GM03348 (cell line): ENCODE measurements around the gene GZMM.
"Not testable (repeated sequence)": the region's sequence is repeated elsewhere in the genome, so short reads cannot be mapped to it uniquely, and the experiment has no call there.

ENCODE experiments used
- DNase-seq: peaks from one replicate; pipeline ENCODE4 v3.0.0; 2012; ENCODE audit warnings: low spot score

Gene GZMM

DNA sequence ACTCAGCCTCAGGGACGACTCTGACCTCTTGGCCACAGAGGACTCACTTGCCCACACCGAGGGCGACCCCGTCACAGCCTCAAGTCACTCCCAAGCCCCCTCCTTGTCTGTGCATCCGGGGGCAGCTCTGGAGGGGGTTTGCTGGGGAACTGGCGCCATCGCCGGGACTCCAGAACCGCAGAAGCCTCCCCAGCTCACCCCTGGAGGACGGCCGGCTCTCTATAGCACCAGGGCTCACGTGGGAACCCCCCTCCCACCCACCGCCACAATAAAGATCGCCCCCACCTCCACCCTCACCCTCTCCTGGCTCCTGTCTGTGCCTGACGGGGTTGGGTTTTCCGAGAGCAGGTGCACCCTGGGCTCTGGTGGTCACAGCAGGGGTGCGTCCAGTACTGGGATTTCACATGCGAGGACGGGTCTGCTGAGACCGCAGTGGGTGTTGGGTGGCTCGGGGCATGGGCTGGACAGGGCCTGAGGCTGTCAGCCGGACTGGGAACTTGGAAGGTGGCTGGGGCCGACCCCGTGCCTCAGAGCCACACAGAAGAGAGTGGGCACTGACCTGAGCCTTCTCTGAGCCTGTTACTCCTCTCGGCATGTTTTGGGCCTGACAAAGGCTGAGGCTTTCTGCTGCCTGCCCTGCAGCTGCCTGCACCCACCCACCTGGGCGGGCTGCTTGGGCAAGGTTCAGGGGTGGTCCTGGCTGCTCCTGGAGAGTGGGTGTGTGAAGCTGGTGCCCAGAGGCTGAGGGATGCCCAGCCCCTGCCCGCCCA, 39.5 kb downstream of the GZMM start:
- DNase-seq, result no peak

GRCh38 chr19:583968-584239, 40.1 kb downstream of the GZMM start:
- DNase-seq, result no peak

GRCh38 chr19:584240-585001, 40.6 kb downstream of the GZMM start:
- peak; percentile 83 for DNase-seq

DNA sequence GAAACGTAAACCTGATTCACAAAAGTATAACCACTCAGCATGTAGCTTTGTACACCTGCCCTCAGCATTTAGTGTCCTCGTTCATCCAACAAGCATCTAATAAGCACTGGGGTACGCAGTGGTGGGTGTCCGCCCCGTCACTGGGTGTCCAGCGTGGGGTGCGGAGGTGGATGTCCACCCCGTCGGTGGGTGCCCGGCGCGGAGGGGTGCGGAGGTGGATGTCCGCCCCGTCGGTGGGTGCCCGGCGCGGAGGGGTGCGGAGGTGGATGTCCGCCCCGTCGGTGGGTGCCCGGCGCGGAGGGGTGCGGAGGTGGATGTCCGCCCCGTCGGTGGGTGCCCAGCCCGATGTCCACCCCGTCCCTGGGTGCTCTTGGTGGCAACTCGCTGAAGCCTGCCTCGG, 41.3 kb downstream of the GZMM start:
- not testable (repeated sequence) for DNase-seq

DNA sequence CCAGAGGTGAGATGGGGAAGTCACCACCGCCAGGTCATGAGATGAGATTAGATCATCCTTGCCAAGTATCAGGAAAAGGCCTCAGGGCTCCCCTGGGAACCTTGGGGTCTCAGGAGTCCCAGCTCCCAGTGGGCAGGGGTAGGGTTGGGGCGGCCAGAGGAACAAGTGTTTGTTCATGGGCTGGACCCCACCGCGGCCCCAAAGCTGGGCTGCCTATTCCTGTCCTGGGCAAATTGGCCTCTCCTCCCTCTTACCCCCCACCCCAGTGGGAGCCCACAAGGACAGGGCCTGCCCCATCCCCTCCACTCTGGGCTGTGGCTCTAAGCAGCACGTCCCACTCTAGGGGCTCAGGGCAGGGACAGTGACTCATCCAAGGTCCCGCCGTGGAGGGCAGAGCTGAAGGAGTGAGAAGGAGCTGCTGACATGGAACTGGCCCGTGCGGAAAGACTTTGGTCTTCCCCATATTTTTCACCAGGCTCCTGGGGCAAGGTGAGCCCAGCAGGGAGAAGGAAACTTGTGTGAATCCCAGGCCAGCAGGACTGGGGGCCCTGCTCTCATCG, 41.8 kb downstream of the GZMM start:
- no peak for DNase-seq

- peak; percentile 87 for DNase-seq
These were observed 44.4 kb downstream of the GZMM start for GRCh38 chr19:588093-588740.

DNA sequence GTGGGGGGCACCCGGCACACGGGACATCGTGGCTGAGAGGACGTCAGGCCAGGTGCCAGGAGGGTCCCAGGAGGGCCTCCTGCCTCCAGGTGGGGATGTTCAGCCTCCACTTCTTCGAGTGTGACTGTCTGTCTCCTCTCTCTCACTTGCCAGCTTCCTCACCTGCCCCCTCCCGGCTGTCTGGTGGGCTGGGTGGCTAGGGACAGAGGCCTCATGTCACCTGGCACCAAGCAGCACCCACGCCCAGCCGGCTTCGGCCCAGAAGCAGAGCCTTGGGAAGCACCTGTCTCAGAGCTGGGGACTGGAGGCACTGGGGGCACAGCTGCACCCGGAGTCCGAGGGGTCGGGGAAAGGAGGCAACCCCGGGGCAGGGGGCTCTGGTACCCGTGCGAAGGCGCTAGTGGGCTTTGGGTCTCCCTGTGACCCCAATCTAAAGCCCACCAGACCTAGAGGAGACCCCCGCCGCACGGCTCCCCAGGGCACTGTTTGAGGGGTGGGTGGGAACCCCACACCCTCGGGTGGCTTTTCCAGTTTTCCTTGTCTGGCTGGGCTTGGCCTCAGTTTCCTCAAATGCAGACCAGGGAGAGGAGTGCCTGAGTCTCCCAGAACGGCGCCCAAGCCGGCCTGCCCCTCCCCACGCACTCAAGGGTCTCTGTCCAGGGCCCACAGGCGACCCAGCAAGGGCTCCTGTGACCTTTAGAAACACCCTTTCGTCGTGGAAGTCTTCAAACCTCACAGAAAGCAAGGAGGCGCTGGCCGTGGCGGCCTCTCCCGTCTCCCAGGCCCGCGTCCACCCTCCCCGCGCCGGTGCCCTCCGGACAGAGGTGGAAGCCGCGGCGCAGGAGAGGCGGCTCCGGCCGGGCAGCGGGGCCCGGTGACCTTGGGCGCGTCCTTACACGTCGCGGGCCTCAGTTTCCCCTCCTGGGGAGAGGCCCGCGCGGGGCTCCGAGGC, 45.2 kb downstream of the GZMM start:
- DNase-seq, result no peak

GRCh38 chr19:589693-590395, 46.0 kb downstream of the GZMM start, which contains the start of gene HCN2:
Gene HCN2, plus strand, starts transcription at chr19:589881. Its CDS starts 65 bp downstream, at chr19:589946.
- peak; percentile 70 for DNase-seq

DNA sequence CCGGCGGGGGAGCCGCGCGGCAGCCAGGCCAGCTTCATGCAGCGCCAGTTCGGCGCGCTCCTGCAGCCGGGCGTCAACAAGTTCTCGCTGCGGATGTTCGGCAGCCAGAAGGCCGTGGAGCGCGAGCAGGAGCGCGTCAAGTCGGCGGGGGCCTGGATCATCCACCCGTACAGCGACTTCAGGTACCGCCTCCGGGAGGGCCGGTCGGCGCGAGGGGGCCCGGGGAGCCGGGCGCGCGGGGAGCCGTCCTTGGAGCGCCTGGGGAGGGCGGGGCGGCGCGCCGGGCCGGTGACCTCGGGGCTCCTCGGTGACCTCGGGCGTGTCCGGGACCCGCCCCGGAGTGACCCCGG, 46.5 kb downstream of the GZMM start:
- no peak for DNase-seq

DNA sequence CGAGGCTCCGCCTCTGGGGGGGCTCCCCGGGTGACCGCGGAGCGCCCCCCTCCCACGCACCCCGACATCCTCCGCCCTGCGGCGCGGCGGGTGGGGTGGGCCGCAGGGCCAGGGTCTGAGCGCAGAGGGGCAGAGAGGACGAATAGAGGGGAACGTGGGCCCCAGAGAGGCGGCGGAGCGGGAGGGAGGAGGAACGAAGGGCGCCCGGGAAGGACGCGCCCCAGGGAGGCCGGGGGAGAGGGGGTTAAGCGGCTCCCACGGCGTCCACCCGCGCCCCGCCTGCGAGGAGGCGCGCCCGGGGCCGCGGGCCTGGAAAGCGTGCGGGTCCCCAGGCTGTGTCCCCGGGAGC, 46.9 kb downstream of the GZMM start:
- DNase-seq, result no peak

DNA sequence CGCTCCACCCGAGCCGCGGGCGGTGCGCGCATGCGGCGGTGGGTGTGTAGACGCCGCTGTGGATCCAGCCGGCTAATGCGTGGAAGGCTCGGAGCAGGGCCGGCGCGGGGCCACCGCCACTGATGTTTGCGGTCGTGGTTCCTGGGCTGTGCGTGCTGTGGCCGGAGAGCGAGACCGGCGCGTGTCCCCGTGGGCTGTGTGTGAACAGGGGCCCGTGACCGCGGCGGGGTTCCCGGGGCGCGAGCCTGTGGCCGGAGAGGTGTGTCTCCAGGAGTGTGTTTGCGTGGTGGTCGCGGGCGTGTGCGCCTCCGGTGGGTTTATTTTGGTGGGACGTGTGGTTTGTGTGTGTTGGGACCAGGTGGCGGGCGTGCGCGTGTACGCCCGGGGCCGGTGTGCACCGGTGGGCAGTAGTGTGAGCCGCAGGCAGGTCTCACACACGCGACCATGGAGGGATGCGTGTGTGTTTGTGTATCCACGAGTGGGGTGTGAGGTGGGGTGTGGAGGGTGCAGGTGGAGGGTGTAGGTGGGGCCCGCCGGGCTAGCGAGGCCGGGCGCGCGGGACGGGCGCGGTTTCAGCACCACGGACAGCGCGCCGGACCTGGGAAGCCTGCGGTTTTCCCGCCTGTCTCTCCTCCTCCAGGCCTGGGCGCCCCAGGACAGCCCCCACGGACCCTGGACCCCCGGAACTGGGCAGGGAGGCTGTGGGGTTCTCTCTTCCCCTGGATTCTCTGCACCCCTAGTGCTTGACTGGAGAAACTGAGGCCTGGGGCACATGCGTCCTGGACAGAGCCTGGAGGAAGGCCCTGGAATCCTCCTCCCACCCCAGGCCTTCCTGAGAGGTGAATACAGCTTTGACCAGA, 47.5 kb downstream of the GZMM start:
- DNase-seq, result peak; percentile 72

DNA sequence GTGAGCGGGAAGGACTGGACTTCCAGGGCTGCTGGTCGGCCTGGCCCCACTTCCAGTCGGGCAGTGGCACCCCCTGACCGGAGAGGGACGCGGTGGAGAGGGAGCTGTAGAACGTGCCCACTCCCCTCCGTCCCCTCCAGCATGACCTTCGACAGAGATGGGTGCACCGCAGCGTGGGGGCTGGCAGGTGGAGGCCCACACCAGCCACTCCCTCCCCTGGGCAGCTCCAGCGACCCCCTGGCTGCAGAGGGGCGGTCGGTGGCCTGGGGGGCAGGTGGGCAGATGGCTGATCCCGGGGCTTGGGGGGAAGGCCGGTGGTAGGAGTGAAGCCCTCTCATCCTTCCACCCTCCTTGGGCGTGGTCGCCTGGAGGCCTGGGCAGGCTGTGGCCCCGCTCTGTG, 48.2 kb downstream of the GZMM start:
- DNase-seq, result no peak

DNA sequence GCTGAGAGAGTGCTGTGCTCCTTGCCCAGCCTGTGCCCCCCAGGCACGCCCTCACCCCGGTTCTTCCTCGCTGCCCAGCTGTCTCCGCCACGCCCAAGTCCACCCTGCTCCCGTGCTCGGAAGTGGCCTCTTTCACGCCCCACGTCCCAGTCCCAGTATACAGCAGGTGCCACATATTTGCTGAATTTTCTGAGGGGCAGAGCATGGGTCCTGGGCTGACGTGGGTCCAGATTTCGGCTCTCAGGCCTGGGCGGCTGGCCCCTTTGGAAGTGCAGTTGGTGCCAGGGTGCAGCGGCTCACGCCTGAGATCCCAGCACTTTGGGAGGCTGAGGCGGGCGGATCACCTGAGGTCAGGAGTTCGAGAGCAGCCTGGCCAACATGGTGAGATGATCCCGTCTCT, 49.2 kb downstream of the GZMM start:
- no peak for DNase-seq

DNA sequence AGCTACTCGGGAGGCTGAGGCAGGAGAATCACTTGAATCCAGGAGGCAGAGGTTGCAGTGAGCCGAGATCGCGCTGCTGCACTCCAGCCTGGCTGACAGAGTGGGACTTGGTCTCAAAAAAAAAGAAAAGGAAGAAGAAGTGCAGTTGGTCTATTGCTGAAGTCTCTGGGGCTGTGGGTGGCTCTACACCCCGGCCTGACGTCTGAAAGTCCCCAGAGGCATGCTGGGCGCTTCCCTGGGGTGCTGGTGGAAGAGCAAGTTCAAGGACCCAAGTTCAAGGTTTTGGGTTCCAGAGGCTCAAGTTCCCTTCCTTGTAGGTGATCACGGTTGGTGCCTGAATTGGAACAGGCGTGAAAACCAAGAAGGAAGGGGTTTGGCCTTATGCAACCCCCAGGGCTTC, 49.7 kb downstream of the GZMM start:
- DNase-seq, result no peak

GRCh38 chr19:594265-594870, 50.5 kb downstream of the GZMM start:
- no peak for DNase-seq

DNA sequence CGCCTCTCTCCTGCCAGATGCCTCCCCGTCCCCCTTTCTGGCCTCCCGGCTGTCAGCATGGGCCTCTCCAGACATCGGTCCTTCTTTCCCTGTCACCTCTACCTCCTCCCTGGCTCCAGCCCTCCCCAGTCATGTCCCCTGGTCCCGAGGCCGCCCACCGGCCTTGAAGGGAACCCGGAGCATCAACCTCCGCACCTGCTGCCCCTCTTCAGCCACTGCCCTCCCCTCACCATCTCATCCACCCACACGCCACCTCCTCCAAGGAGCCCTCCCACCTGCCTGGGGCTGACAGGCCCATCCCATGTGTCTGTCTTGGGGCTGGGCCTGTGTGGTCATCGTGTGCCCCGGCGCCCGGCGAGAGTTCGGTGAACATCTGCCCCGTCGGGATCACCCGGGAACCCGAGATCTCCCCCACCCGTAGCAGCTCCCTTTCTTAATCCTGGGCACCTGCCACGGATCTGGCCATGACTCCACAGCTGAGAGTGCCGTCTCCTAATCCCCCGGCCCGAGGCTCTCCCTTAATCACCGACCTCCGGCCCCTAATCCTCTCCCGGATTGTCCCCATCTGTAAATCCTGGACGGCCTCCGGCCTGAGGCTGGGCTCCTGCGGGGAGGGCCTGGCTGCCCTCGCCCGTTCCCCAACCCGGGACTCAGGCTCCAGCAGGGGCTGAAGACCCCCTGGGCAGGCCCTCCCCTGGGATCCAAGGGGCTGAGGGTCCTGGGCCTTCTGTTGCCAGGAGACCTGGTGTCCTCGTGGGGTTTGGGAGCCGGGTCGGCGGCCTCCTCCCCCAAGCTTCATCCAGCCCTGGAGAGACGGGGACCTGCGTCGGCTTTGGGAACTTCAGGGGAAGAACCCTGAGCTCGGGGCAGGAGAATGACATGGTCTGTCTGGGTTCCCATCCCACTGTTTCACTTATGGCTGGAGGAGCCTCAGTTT, 51.7 kb downstream of the GZMM start:
- DNase-seq, result no peak

DNA sequence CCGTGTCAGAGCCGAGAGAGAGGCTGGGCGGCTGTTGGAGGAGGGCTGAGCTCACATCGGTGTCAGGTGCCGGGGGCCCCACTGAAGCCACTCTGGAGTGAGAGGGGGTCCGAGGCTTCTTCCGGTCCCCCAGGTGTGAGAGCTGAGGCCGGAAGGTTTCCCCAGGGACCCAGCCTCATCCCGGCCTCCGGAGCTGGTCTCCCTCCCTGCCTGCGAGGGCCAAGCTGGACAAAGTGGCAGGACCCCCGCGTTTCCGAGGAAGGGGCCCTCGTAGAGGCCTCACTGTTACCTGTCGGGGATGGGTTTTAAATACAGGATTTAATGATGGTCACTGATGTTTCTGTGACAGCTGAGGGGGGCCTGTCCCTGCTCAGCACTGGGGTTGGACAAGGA, 52.4 kb downstream of the GZMM start:
- no peak for DNase-seq

DNA sequence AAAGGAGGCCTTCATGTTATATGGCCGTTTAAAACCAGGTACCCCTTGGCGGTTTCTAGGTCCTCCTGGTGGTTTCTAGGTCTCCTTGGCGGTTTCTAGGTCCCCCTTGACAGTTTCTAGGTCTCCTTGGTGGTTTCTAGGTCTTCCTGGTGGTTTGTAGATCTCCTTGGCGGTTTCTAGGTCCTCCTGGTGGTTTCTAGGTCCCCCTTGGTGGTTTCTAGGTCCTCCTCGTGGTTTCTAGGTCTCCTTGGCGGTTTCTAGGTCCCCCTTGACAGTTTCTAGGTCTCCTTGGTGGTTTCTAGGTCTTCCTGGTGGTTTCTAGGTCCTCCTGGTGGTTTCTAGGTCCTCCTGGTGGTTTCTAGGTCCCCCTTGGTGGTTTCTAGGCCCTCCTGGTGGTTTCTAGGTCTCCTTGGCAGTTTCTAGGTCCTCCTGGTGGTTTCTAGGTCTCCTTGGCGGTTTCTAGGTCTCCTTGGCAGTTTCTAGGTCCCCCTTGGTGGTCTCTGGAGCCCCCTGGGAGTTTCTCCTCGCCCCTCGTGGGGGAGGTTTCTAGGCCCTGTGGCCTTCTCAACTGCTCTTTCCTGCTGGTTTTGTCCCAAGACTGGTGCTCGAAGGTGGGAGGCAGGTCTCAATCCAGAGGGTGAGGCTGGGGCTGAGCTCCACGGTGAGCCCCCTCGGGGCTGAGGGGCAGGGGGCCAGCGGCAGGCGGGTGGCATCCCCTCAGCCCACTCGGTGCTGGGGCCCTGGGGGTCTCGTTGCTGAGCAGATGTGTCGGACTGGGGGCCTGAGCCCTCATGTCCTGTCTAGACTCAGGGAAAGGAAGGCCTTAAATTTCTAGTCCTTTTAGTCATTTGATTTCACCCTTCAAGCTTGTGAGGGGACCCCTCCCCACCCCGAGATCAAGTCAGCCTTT, 53.8 kb downstream of the GZMM start:
- DNase-seq, result no peak
